HepG2 (cell line): ENCODE data around the gene RERE. TPM values are rescaled to one million over a fixed set of nuclear protein-coding genes. Genes with fewer than 3 reads are reported as not detected.

Experiments
- ASH2L ChIP-seq: fragments of 300-600, 200-600 bp; sonication (generic); IDR thresholded peaks from 2 replicates; pipeline ENCODE4 v1.7.0; 2017; ENCODE audit warnings: low read depth, mild to moderate bottlenecking, moderate library complexity, mixed read lengths, low read length; ENCODE audit not compliant: insufficient read length
- ELF4 ChIP-seq: sonication (generic); formaldehyde crosslinking; IDR thresholded peaks from 2 replicates; pipeline ENCODE4 v1.5.0; 2020; ENCODE audit warnings: missing genetic modification reagents, mild to moderate bottlenecking, moderate library complexity, borderline replicate concordance
- MIXL1 ChIP-seq: IDR thresholded peaks from 2 replicates; pipeline ENCODE4 v1.6.1; 2016
- NFRKB ChIP-seq: fragments of 450-650 bp; IDR thresholded peaks from 2 replicates; pipeline ENCODE4 v1.6.1; 2017
- TP53 ChIP-seq: sonication (generic); formaldehyde crosslinking; conservative IDR thresholded peaks from 2 replicates; pipeline ENCODE4 v1.4.0; 2020; ENCODE audit warnings: missing genetic modification reagents
- ZMYM4 ChIP-seq: sonication (generic); formaldehyde crosslinking; IDR thresholded peaks from 2 replicates; pipeline ENCODE4 v1.8.1; 2023; ENCODE audit warnings: mild to moderate bottlenecking, missing genetic modification reagents
- ZNF282 ChIP-seq: fragments of 450-650 bp; IDR thresholded peaks from 2 replicates; pipeline ENCODE4 v1.6.1; 2018; ENCODE audit not compliant: partially characterized antibody
- ZNF567 ChIP-seq: sonication (generic); formaldehyde crosslinking; IDR thresholded peaks from 2 replicates; pipeline ENCODE4 v1.8.1; 2023; ENCODE audit warnings: mild to moderate bottlenecking, missing genetic modification reagents, borderline replicate concordance
- ZNF749 ChIP-seq: sonication (generic); formaldehyde crosslinking; IDR thresholded peaks from 2 replicates; pipeline ENCODE4 v1.8.0; 2022; ENCODE audit warnings: mild to moderate bottlenecking, missing genetic modification reagents, moderate library complexity, borderline replicate concordance
- ZSCAN12 ChIP-seq: sonication (generic); formaldehyde crosslinking; IDR thresholded peaks from 2 replicates; pipeline ENCODE4 v1.9.0; 2021; ENCODE audit warnings: mild to moderate bottlenecking, missing genetic modification reagents
- polyA plus RNA-seq, 8 experiments: library from polyadenylated mRNA; depleted of rRNA in 3 of 8; stranded (reverse) in 7 of 8; unstranded in 1 of 8; fragments of >200 nt; fragmentation: Illumina TruSeq in 4 of 8; extraction: Trizol in 4 of 8; gene quantifications; 2 replicates each; pipeline versions ENCODE4 v1.2.1 to v1.2.3, GENCODE V29; 2011 to 2016; ENCODE audit warnings: low read depth in 4 of 8, missing spikeins in 1 of 8, mixed read lengths in 1 of 8; ENCODE audit not compliant: insufficient read depth in 1 of 8
- total RNA-seq, 5 experiments: library from RNA; depleted of rRNA; stranded (reverse); fragments of >200 nt; fragmentation: Illumina TruSeq; extraction: Trizol; gene quantifications; 2 replicates each; pipeline ENCODE4 v1.2.3, GENCODE V29; 2016; ENCODE audit warnings: low read depth in 1 of 5
- TF ChIP-seq, protein P1 (sequence below): sonication (generic); formaldehyde crosslinking; IDR thresholded peaks from 2 replicates; pipeline ENCODE4 v1.9.0; 2021; ENCODE audit warnings: missing genetic modification reagents, borderline replicate concordance
- TF ChIP-seq, protein P2 (sequence below): sonication (generic); formaldehyde crosslinking; IDR thresholded peaks from 2 replicates; pipeline ENCODE4 v1.4.0; 2020; ENCODE audit warnings: mild to moderate bottlenecking, missing genetic modification reagents
- TF ChIP-seq, protein P3 (sequence below): sonication (generic); formaldehyde crosslinking; IDR thresholded peaks from 2 replicates; pipeline ENCODE4 v1.4.0; 2020; ENCODE audit warnings: missing genetic modification reagents
- TF ChIP-seq, protein P4 (sequence below): sonication (generic); formaldehyde crosslinking; IDR thresholded peaks from 2 replicates; pipeline ENCODE4 v1.4.0; 2020; ENCODE audit warnings: mild to moderate bottlenecking, missing genetic modification reagents
- TF ChIP-seq, protein P5 (sequence below): sonication (generic); formaldehyde crosslinking; IDR thresholded peaks from 2 replicates; pipeline ENCODE4 v1.5.0; 2020; ENCODE audit warnings: mild to moderate bottlenecking, missing genetic modification reagents

Gene RERE
- total and polyA plus RNA-seq, 2 of the 13 experiments (the other 11 are each of a cell fraction or from before 2014, with no cell fraction given) = 18.3 to 21.9 TPM

DNA sequence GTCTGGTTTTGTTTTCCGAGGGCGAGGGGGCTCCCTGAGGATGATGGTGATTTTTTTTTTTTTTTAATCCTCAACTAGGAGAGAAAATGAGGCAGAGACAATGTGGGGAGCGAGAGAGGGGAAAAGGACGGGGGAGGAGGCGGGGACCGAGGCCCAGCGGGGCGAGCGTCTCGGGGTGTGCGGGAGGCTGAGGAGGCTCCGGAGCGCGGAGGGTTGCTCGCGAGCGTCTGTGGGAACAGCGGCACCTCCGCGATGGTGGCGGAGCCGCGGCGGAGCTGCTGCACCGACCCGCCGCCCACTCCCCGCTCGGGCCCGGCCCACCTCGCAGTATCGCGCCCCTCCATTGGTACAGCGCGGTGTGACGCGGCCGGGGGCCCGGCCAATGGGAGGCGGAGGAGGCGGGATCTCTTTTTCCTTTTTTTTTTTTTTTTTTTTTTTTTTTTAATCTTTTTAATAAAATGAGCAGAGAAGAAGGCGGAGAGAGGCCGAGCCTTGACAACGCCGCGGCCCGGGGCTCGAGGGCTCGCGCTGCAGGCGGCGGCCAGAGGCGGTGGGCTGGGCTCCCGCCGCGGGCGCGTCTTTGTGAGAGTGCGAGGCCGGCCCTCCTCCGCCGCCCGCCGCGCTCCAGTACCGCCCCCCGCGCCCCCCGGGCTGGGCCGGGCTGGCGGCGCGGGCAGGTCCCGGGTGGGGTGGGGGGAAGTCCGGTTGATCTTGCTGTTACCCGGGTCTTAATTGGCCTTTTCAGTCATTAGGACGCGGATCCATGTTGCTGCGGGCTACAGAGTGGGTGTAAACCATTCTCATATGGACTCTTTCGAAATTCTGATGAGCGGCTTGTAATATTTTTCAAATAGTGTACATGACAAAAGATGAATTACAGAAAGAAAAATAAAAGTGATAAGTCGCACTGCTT lies at the start of gene RERE (continued):
- TF ChIP-seq, protein P1, sequence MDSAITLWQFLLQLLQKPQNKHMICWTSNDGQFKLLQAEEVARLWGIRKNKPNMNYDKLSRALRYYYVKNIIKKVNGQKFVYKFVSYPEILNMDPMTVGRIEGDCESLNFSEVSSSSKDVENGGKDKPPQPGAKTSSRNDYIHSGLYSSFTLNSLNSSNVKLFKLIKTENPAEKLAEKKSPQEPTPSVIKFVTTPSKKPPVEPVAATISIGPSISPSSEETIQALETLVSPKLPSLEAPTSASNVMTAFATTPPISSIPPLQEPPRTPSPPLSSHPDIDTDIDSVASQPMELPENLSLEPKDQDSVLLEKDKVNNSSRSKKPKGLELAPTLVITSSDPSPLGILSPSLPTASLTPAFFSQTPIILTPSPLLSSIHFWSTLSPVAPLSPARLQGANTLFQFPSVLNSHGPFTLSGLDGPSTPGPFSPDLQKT (CRISPR knock-in tag) = no peak
- TF ChIP-seq, protein P2, sequence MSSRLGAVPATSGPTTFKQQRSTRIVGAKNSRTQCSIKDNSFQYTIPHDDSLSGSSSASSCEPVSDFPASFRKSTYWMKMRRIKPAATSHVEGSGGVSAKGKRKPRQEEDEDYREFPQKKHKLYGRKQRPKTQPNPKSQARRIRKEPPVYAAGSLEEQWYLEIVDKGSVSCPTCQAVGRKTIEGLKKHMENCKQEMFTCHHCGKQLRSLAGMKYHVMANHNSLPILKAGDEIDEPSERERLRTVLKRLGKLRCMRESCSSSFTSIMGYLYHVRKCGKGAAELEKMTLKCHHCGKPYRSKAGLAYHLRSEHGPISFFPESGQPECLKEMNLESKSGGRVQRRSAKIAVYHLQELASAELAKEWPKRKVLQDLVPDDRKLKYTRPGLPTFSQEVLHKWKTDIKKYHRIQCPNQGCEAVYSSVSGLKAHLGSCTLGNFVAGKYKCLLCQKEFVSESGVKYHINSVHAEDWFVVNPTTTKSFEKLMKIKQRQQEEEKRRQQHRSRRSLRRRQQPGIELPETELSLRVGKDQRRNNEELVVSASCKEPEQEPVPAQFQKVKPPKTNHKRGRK (CRISPR knock-in tag) = no peak
- TF ChIP-seq, protein P3, sequence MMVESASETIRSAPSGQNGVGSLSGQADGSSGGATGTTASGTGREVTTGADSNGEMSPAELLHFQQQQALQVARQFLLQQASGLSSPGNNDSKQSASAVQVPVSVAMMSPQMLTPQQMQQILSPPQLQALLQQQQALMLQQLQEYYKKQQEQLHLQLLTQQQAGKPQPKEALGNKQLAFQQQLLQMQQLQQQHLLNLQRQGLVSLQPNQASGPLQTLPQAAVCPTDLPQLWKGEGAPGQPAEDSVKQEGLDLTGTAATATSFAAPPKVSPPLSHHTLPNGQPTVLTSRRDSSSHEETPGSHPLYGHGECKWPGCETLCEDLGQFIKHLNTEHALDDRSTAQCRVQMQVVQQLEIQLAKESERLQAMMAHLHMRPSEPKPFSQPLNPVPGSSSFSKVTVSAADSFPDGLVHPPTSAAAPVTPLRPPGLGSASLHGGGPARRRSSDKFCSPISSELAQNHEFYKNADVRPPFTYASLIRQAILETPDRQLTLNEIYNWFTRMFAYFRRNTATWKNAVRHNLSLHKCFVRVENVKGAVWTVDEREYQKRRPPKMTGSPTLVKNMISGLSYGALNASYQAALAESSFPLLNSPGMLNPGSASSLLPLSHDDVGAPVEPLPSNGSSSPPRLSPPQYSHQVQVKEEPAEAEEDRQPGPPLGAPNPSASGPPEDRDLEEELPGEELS (CRISPR knock-in tag) = no peak
- TF ChIP-seq, protein P4, sequence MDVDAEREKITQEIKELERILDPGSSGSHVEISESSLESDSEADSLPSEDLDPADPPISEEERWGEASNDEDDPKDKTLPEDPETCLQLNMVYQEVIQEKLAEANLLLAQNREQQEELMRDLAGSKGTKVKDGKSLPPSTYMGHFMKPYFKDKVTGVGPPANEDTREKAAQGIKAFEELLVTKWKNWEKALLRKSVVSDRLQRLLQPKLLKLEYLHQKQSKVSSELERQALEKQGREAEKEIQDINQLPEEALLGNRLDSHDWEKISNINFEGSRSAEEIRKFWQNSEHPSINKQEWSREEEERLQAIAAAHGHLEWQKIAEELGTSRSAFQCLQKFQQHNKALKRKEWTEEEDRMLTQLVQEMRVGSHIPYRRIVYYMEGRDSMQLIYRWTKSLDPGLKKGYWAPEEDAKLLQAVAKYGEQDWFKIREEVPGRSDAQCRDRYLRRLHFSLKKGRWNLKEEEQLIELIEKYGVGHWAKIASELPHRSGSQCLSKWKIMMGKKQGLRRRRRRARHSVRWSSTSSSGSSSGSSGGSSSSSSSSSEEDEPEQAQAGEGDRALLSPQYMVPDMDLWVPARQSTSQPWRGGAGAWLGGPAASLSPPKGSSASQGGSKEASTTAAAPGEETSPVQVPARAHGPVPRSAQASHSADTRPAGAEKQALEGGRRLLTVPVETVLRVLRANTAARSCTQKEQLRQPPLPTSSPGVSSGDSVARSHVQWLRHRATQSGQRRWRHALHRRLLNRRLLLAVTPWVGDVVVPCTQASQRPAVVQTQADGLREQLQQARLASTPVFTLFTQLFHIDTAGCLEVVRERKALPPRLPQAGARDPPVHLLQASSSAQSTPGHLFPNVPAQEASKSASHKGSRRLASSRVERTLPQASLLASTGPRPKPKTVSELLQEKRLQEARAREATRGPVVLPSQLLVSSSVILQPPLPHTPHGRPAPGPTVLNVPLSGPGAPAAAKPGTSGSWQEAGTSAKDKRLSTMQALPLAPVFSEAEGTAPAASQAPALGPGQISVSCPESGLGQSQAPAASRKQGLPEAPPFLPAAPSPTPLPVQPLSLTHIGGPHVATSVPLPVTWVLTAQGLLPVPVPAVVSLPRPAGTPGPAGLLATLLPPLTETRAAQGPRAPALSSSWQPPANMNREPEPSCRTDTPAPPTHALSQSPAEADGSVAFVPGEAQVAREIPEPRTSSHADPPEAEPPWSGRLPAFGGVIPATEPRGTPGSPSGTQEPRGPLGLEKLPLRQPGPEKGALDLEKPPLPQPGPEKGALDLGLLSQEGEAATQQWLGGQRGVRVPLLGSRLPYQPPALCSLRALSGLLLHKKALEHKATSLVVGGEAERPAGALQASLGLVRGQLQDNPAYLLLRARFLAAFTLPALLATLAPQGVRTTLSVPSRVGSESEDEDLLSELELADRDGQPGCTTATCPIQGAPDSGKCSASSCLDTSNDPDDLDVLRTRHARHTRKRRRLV (CRISPR knock-in tag) = no peak
- no peak for TF ChIP-seq NFRKB
- no peak for TF ChIP-seq ZSCAN12
- no peak for TF ChIP-seq ZNF282
- TF ChIP-seq ZNF749 (CRISPR knock-in tag) = no peak
- no peak for TF ChIP-seq MIXL1 (CRISPR knock-in tag)
- TF ChIP-seq ZNF567 = no peak
- peak; percentile 74 for TF ChIP-seq ASH2L
- TF ChIP-seq ELF4 (CRISPR knock-in tag) = 0 out of 2 replicates have a peak, but pooled peaks have one; percentile 23
- no peak for TF ChIP-seq TP53
- peak; percentile 55; the same call in 1 of the 2 replicates for TF ChIP-seq ZMYM4 (CRISPR knock-in tag)
- TF ChIP-seq, protein P5, sequence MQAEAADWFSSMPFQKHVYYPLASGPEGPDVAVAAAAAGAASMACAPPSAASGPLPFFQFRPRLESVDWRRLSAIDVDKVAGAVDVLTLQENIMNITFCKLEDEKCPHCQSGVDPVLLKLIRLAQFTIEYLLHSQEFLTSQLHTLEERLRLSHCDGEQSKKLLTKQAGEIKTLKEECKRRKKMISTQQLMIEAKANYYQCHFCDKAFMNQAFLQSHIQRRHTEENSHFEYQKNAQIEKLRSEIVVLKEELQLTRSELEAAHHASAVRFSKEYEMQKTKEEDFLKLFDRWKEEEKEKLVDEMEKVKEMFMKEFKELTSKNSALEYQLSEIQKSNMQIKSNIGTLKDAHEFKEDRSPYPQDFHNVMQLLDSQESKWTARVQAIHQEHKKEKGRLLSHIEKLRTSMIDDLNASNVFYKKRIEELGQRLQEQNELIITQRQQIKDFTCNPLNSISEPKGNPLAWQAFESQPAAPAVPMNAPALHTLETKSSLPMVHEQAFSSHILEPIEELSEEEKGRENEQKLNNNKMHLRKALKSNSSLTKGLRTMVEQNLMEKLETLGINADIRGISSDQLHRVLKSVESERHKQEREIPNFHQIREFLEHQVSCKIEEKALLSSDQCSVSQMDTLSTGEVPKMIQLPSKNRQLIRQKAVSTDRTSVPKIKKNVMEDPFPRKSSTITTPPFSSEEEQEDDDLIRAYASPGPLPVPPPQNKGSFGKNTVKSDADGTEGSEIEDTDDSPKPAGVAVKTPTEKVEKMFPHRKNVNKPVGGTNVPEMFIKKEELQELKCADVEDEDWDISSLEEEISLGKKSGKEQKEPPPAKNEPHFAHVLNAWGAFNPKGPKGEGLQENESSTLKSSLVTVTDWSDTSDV (CRISPR knock-in tag) = no peak
